Measurements from ENCODE around the gene ALG11.

DNA sequence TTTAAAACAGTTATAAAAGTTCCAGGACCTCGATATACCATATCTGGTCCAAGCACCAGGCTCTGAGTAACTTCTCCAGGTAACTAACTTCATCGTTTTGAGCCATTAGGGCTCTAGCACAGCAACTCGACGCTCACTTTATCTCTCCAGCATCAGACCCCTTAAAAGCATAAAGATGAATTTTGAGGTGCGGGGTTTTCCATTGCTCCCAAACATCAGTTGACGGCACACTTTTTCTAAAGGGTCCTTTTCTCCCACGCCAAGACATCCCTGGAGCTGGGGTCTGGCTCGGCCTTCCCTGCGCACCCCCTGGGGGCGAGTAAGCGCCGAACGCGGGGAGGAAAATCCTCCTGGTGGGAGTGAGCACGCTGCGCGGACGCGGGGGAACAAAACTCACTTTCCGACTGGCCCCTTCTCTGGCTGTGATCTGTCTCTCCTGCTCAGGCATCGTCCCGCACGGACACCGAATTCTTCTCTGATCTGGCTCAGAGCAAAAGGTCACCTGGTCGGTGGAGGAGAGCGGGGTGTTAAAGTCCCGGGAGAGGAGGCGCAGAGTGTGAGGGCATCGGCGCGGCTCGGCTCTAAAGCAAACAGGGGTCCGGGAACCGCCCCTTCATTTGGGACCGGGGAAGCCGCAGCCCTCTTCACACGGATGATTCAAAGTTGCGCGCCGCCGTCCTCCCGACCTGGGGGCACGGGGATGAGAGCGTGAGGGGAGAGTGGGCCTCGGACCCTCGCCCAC is 1.1 kb upstream of the ALG11 start, which contains the start of gene ATP7B:
- TF ChIP-seq, protein P1, sequence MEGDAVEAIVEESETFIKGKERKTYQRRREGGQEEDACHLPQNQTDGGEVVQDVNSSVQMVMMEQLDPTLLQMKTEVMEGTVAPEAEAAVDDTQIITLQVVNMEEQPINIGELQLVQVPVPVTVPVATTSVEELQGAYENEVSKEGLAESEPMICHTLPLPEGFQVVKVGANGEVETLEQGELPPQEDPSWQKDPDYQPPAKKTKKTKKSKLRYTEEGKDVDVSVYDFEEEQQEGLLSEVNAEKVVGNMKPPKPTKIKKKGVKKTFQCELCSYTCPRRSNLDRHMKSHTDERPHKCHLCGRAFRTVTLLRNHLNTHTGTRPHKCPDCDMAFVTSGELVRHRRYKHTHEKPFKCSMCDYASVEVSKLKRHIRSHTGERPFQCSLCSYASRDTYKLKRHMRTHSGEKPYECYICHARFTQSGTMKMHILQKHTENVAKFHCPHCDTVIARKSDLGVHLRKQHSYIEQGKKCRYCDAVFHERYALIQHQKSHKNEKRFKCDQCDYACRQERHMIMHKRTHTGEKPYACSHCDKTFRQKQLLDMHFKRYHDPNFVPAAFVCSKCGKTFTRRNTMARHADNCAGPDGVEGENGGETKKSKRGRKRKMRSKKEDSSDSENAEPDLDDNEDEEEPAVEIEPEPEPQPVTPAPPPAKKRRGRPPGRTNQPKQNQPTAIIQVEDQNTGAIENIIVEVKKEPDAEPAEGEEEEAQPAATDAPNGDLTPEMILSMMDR (conservative IDR thresholded peaks at IDR 0.05; ENCODE audit: low read depth, low read length): no peak
- no peak for TF ChIP-seq EZH2phosphoT487 (IDR thresholded peaks at IDR 0.05; ENCODE audit: borderline replicate concordance, low read length)
- no peak for TF ChIP-seq EZH2 (IDR thresholded peaks at IDR 0.05; ENCODE audit: low read length, unreplicated experiment)

Measured in PC-3 (cell line).